ENCODE data around the gene ACSM2A.
"Not testable (repeated sequence)": the region's sequence is repeated elsewhere in the genome, so short reads cannot be mapped to it uniquely, and the experiment has no call there.

ACSM2A gene

DNA sequence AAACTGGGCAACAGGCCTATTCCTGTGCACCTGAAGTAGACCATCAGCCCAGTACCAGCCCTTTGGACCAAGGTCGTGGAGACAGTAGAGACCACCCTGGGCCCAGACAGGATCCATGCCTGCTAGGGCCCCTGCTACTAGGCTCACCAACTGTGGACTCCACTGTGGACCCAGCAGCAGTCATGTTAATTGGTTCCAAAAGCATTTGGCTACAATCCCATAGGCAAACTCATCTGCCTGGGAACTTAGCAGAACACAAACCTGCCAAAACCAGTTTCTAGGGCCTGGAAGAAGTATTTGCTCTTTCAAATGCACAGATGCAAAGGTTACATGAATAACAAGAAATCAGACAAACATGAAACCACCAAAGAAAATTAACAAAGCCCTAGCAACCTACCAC lies 53.1 kb downstream of the ACSM2A start:
- TF ChIP-seq POLR2A (IDR thresholded peaks at IDR 0.05; ENCODE audit: low read length), result no peak
- no peak for TF ChIP-seq GATA1 (IDR thresholded peaks at IDR 0.05; ENCODE audit: low read depth, low read length)
- DNase-seq, result no peak

DNA sequence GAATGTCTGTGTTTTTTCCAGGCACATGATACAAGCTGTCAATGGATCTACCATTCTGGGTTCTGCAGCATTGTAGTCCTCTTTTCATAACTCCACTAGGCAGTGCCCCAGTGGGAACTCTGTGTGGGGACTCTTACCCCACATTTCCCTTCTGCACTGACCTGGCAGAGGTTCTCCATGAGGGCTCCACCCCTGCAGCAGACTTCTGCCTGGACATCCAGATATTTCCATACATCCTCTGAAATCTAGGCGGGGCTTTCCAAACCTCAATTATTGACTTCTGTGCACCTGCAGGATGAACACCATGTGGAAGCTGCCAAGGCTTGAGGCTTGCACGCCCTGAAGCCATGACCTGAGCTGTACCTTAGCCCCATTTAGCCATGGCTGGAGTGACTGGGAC lies 56.0 kb downstream of the ACSM2A start:
- TF ChIP-seq POLR2A (IDR thresholded peaks at IDR 0.05; ENCODE audit: low read length) (no peak), GATA1 (IDR thresholded peaks at IDR 0.05; ENCODE audit: low read depth, low read length) (no peak)
- DNase-seq, result no peak

GRCh38 chr16:20510323-20510722 lies 59.0 kb downstream of the ACSM2A start:
- TF ChIP-seq GATA1 (IDR thresholded peaks at IDR 0.05; ENCODE audit: low read depth, low read length) (no peak), POLR2A (IDR thresholded peaks at IDR 0.05; ENCODE audit: low read length) (no peak)
- no peak for DNase-seq

- TF ChIP-seq POLR2A (IDR thresholded peaks at IDR 0.05; ENCODE audit: low read length) (no peak), GATA1 (IDR thresholded peaks at IDR 0.05; ENCODE audit: low read depth, low read length) (no peak)
- DNase-seq, result no peak
Measured at GRCh38 chr16:20515688-20516090, 64.4 kb downstream of the ACSM2A start.

GRCh38 chr16:20517149-20517548 lies 65.8 kb downstream of the ACSM2A start:
- TF ChIP-seq POLR2A (IDR thresholded peaks at IDR 0.05; ENCODE audit: low read length) (no peak), GATA1 (IDR thresholded peaks at IDR 0.05; ENCODE audit: low read depth, low read length) (no peak)
- no peak for DNase-seq

DNA sequence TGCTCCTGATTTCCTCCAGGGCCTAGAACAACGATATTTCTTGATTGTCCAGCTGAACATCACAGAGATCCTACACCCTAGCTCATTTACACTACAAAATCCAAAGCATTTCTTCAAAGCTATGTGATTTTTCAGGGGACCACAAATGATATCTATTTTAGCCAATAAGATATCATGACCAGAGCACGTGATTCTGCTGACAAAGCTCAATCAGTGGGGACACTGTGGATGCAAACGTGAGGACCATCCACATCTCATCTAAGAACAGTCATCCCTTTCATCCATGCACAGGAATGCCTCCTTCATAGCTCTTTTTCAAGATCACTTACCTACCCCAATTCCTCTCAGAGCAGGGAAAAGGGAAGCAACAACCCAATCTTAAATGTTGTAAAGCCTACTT lies 67.9 kb downstream of the ACSM2A start:
- TF ChIP-seq GATA1 (IDR thresholded peaks at IDR 0.05; ENCODE audit: low read depth, low read length) (no peak), POLR2A (IDR thresholded peaks at IDR 0.05; ENCODE audit: low read length) (no peak)
- no peak for DNase-seq

DNA sequence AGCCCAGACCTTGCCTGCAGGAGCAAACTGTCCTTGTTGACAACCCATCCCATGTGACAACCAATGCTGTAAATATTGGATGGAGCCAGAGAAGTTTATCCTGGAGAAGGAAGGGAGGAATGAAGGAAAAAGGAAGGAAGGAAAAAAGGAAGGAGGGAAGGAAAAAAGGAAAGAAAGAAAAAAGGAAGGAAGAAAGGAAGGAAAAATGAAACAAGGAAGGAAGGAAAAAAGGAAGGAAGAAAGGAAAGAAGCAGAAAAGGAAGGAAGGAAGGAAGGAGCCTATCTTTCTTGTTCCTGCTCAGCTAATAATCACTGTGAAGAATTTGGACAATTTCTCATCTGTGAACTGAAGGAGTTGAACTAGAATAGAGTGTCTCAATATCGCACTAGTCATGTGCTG lies 68.8 kb downstream of the ACSM2A start:
- DNase-seq, result no peak
- TF ChIP-seq POLR2A (IDR thresholded peaks at IDR 0.05; ENCODE audit: low read length) (no peak), GATA1 (IDR thresholded peaks at IDR 0.05; ENCODE audit: low read depth, low read length) (no peak)

GRCh38 chr16:20531795-20532194 lies 80.5 kb downstream of the ACSM2A start:
- not testable (repeated sequence) for DNase-seq

- DNase-seq, result not testable (repeated sequence)
Measured at GRCh38 chr16:20532284-20532792, 81.0 kb downstream of the ACSM2A start.

DNA sequence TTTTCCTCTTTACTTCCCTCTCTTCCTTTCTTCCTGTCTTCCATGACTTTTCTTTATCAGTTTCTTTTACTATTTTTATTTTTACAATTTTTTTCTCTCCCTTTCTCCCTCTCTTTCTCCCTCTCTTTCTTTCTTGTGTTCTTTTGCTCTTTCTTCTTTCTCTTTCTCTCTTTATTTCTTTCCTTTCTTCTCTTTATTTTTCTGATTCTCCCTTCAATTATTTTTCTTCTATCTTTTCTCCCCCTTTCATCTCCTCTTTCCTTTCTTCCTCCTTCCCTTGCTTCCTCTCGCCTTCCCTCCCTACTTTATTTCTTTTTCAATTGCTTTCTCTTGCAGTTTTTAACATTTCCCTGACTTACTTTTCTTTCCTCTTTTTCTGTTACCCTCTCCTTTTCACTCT lies 85.3 kb downstream of the ACSM2A start:
- DNase-seq, result not testable (repeated sequence)
